Measurements from ENCODE around the gene MCOLN3.

MCOLN3 gene

GRCh38 chr1:84971957-84972356 is 76.3 kb downstream of the MCOLN3 start:
- Histone ChIP-seq H3K27ac (no peak overlapping the region), H3K36me3 (no peaks in the 10 kb centered on the region), H3K4me3 (ENCODE audit: low read depth, low read length) (no peak overlapping the region), H3K9me3 (ENCODE audit: severe bottlenecking) (no peaks in the 10 kb centered on the region), H3K27me3 (ENCODE audit: insufficient read depth, low read depth, severe bottlenecking) (no peaks in the 10 kb centered on the region)
- no peak for DNase-seq
- no peak for TF ChIP-seq CTCF (IDR thresholded peaks at IDR 0.05; ENCODE audit: low read depth, low read length)

GRCh38 chr1:84969489-84970250 is 78.6 kb downstream of the MCOLN3 start:
- Histone ChIP-seq H3K36me3 (no peaks in the 10 kb centered on the region), H3K27ac (no peak overlapping the region), H3K4me3 (ENCODE audit: low read depth, low read length) (no peak overlapping the region), H3K27me3 (ENCODE audit: insufficient read depth, low read depth, severe bottlenecking) (no peaks in the 10 kb centered on the region), H3K9me3 (ENCODE audit: severe bottlenecking) (no peaks in the 10 kb centered on the region)
- no peak for TF ChIP-seq CTCF (IDR thresholded peaks at IDR 0.05; ENCODE audit: low read depth, low read length)
- DNase-seq = no peak

- H3K36me3 ChIP-seq = no peaks in the 10 kb centered on the region
- no peak for DNase-seq
- no peak overlapping the region for H3K4me3 ChIP-seq (ENCODE audit: low read depth, low read length)
- no peak for TF ChIP-seq CTCF (IDR thresholded peaks at IDR 0.05; ENCODE audit: low read depth, low read length)
- H3K27me3 ChIP-seq (ENCODE audit: insufficient read depth, low read depth, severe bottlenecking) = no peaks in the 10 kb centered on the region
- H3K27ac ChIP-seq = no peak overlapping the region
- no peaks in the 10 kb centered on the region for H3K9me3 ChIP-seq (ENCODE audit: severe bottlenecking)
Observed at GRCh38 chr1:84968865-84969264, 79.4 kb downstream of the MCOLN3 start.

- no peaks in the 10 kb centered on the region for H3K27me3 ChIP-seq (ENCODE audit: insufficient read depth, low read depth, severe bottlenecking)
- H3K9me3 ChIP-seq (ENCODE audit: severe bottlenecking) = no peaks in the 10 kb centered on the region
- no peak for DNase-seq
- no peak for TF ChIP-seq CTCF (IDR thresholded peaks at IDR 0.05; ENCODE audit: low read depth, low read length)
- H3K4me3 ChIP-seq (ENCODE audit: low read depth, low read length) = no peak overlapping the region
- no peaks in the 10 kb centered on the region for H3K36me3 ChIP-seq
- H3K27ac ChIP-seq = no peak overlapping the region
Observed at GRCh38 chr1:84968101-84968500, 80.2 kb downstream of the MCOLN3 start.

All from WERI-Rb-1 (cell line).